ENCODE data around the gene ARHGAP24. TPM values are rescaled to one million over a fixed set of nuclear protein-coding genes. Genes with fewer than 3 reads are reported as not detected.

The ARHGAP24 gene
- total and polyA plus RNA-seq, 4 donors = 10.0 to 79.4 (median 21.6) TPM

GRCh38 chr4:85527815-85528214, 52.9 kb downstream of the ARHGAP24 start:
- 54 to 68% methylated on average over 2 of the region's 2 CpGs for WGBS, 2 donors
- DNase-seq = no peak
- peaks cover 0 to 2% (median 0%) of the 10 kb centered on the region in 5 donors for H3K4me1 ChIP-seq (ENCODE audit: control insufficient read depth in 5 of 5, insufficient read depth in 5 of 5, low read length in 5 of 5)
- H3K27me3 ChIP-seq (ENCODE audit: control insufficient read depth in 3 of 3, insufficient read depth in 3 of 3, low read length in 2 of 3) = no peaks in the 10 kb centered on the region
- no peak overlapping the region for H3K9ac ChIP-seq (ENCODE audit: insufficient read depth in 1 of 2, low read length in 2 of 2)
- no peaks in the 10 kb centered on the region for H3K36me3 ChIP-seq (ENCODE audit: control insufficient read depth in 4 of 4, insufficient read depth in 4 of 4, low read length in 4 of 4)
- no peak overlapping the region for H3K4me3 ChIP-seq
- H3K27ac ChIP-seq (ENCODE audit: low read depth in 1 of 2, low read length in 1 of 2) = no peak overlapping the region
- no peak for ATAC-seq (ENCODE audit: insufficient read depth, low FRiP score)
- TF ChIP-seq, protein P1, sequence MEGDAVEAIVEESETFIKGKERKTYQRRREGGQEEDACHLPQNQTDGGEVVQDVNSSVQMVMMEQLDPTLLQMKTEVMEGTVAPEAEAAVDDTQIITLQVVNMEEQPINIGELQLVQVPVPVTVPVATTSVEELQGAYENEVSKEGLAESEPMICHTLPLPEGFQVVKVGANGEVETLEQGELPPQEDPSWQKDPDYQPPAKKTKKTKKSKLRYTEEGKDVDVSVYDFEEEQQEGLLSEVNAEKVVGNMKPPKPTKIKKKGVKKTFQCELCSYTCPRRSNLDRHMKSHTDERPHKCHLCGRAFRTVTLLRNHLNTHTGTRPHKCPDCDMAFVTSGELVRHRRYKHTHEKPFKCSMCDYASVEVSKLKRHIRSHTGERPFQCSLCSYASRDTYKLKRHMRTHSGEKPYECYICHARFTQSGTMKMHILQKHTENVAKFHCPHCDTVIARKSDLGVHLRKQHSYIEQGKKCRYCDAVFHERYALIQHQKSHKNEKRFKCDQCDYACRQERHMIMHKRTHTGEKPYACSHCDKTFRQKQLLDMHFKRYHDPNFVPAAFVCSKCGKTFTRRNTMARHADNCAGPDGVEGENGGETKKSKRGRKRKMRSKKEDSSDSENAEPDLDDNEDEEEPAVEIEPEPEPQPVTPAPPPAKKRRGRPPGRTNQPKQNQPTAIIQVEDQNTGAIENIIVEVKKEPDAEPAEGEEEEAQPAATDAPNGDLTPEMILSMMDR (IDR thresholded peaks at IDR 0.05; ENCODE audit: control extremely low read depth, extremely low read depth) = no peak
- no peaks in the 10 kb centered on the region for H3K9me3 ChIP-seq (ENCODE audit: control insufficient read depth in 4 of 4, insufficient read depth in 3 of 4, low read length in 3 of 4)

DNA sequence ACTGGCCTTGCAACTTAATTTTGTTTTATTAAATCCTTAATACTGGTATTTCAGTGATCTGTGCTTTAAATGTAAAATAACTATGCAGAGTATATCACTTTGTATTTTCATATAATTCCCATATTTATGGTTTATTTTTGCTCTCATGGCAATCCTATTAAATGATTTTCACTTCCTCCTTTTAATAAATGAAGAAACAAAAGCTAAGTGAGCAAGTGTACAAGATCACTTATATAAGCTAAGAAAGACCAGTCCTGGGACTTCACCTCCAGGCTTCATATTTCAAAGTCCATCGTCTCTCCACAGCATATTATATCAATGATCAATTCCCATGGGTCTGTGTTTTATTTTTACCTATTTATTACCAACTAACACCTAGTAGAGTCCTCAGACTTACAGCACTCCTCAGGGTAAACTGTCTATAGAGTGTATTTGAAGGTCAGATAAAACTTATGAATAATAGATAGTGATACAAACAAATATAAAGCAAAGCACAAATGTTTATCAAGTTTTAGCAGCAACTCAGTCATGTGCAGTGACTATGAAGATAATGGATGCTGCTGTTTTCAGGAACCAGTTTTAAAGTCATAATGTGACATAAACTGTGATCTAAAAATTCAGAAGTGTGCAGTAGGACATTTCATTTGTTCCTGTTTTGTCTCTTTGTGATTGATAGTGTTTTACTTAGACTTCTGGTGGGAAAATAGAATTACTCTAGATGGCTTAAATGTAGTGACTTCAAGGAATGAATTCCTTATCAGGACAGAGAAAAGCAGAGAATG, 56.8 kb downstream of the ARHGAP24 start:
- no peak for ATAC-seq (ENCODE audit: insufficient read depth, low FRiP score)
- 80 to 92% methylated on average over 1 of the region's 1 CpG for WGBS, 2 donors
- no peak overlapping the region for H3K9ac ChIP-seq (ENCODE audit: insufficient read depth in 1 of 2, low read length in 2 of 2)

GRCh38 chr4:85534120-85534519, 59.2 kb downstream of the ARHGAP24 start:
- H3K9me3 ChIP-seq (ENCODE audit: control insufficient read depth in 4 of 4, insufficient read depth in 3 of 4, low read length in 3 of 4) = no peaks in the 10 kb centered on the region
- WGBS, 2 donors = 92% methylated on average over 3 of the region's 3 CpGs

More for the DNA sequence above, 56.8 kb downstream of the ARHGAP24 start:
- TF ChIP-seq, protein P1 (IDR thresholded peaks at IDR 0.05; ENCODE audit: control extremely low read depth, extremely low read depth) = no peak
- no peak overlapping the region for H3K27ac ChIP-seq (ENCODE audit: low read depth in 1 of 2, low read length in 1 of 2)
- H3K4me3 ChIP-seq = no peak overlapping the region
- H3K27me3 ChIP-seq (ENCODE audit: control insufficient read depth in 3 of 3, insufficient read depth in 3 of 3, low read length in 2 of 3) = no peaks in the 10 kb centered on the region
- no peak for DNase-seq
- no peaks in the 10 kb centered on the region for H3K36me3 ChIP-seq (ENCODE audit: control insufficient read depth in 4 of 4, insufficient read depth in 4 of 4, low read length in 4 of 4)
- H3K9me3 ChIP-seq (ENCODE audit: control insufficient read depth in 4 of 4, insufficient read depth in 3 of 4, low read length in 3 of 4) = no peaks in the 10 kb centered on the region
- H3K4me1 ChIP-seq (ENCODE audit: control insufficient read depth in 5 of 5, insufficient read depth in 5 of 5, low read length in 5 of 5) = peaks cover 0 to 2% (median 0%) of the 10 kb centered on the region in 5 donors

More at GRCh38 chr4:85534120-85534519, 59.2 kb downstream of the ARHGAP24 start:
- TF ChIP-seq, protein P1 (IDR thresholded peaks at IDR 0.05; ENCODE audit: control extremely low read depth, extremely low read depth) = no peak
- Histone ChIP-seq H3K27ac (ENCODE audit: low read depth in 1 of 2, low read length in 1 of 2) (no peak overlapping the region), H3K4me3 (no peak overlapping the region), H3K27me3 (ENCODE audit: control insufficient read depth in 3 of 3, insufficient read depth in 3 of 3, low read length in 2 of 3) (no peaks in the 10 kb centered on the region), H3K4me1 (ENCODE audit: control insufficient read depth in 5 of 5, insufficient read depth in 5 of 5, low read length in 5 of 5) (peaks cover 0 to 2% (median 0%) of the 10 kb centered on the region in 5 donors), H3K36me3 (ENCODE audit: control insufficient read depth in 4 of 4, insufficient read depth in 4 of 4, low read length in 4 of 4) (no peaks in the 10 kb centered on the region), H3K9ac (ENCODE audit: insufficient read depth in 1 of 2, low read length in 2 of 2) (no peak overlapping the region)
- no peak for ATAC-seq (ENCODE audit: insufficient read depth, low FRiP score)
- no peak for DNase-seq

Measured in lung (tissue), 12 donors.